AG04449 (cell line): Measurements from ENCODE around the gene BCKDHB.
A peak's percentile ranks its signal among the peaks of the same experiment; 100 is the strongest.
"Not testable (repeated sequence)": the region's sequence is repeated elsewhere in the genome, so short reads cannot be mapped to it uniquely, and the experiment has no call there.

Source experiments
- CTCF ChIA-PET: fragments of 350-600 bp; formaldehyde crosslinking; extraction: SDS; loops from one replicate; lab custom pipeline; 2021; ENCODE audit warnings: antibody characterized with exemption; lab: Yijun Ruan, JAX
- POLR2A ChIA-PET: fragments of 400-600, 350-600 bp; formaldehyde crosslinking; extraction: SDS; loops from one replicate; lab custom pipeline; 2020; ENCODE audit warnings: antibody characterized with exemption, inconsistent platforms; lab: Yijun Ruan, JAX
- DNase-seq: peaks from one replicate; pipeline ENCODE4 v3.0.0-alpha.2; 2010; ENCODE audit warnings: low read depth, low spot score
- H3K4me3 ChIP-seq: 2 replicates; pipeline ENCODE4 v1.5.1; 2011; ENCODE audit warnings: low read depth, mild to moderate bottlenecking, control low read depth, low read length
- TF ChIP-seq, protein P1 (sequence below): IDR thresholded peaks from one replicate; pipeline ENCODE4 v1.5.1; 2011; ENCODE audit warnings: mild to moderate bottlenecking, moderate library complexity, low read length, control low read depth, inconsistent platforms; ENCODE audit not compliant: insufficient read depth; ENCODE audit errors: missing control alignments

The BCKDHB gene

DNA sequence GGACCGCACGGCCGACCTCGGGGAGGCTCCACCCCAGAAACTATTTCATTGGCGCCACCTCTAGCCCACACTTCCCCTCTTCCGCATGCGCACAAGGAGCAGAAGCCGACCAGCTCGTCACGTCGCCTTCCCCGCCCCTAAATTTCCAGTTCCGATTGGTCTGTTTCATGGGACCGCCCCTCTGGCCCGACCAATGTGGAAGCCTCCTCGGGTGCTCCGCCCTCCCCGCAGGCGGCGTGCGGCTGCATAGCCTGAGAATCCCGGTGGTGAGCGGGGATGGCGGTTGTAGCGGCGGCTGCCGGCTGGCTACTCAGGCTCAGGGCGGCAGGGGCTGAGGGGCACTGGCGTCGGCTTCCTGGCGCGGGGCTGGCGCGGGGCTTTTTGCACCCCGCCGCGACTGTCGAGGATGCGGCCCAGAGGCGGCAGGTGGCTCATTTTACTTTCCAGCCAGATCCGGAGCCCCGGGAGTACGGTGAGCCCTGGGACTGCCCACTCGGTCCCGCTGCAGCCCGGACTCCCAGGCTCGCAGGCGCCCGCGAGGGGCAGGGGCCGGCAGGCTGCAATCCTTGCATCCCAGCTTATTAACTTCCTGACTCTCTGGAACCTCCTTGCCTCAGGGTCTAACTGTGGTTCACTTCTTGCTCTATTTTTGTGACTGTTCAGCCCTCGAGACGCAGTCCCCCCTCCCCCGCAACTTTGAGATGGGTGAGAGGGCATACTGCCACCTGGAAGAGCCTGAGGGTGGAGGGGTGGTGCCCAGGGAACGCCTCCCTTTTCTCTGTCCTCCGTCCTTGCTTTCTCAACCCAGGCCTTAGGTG is at the start of gene BCKDHB:
Gene BCKDHB (plus strand): TSS at position 254 of the 818 bp plus-strand sequence. CDS start 23 bp downstream, at position 277.
- TF ChIP-seq, protein P1, sequence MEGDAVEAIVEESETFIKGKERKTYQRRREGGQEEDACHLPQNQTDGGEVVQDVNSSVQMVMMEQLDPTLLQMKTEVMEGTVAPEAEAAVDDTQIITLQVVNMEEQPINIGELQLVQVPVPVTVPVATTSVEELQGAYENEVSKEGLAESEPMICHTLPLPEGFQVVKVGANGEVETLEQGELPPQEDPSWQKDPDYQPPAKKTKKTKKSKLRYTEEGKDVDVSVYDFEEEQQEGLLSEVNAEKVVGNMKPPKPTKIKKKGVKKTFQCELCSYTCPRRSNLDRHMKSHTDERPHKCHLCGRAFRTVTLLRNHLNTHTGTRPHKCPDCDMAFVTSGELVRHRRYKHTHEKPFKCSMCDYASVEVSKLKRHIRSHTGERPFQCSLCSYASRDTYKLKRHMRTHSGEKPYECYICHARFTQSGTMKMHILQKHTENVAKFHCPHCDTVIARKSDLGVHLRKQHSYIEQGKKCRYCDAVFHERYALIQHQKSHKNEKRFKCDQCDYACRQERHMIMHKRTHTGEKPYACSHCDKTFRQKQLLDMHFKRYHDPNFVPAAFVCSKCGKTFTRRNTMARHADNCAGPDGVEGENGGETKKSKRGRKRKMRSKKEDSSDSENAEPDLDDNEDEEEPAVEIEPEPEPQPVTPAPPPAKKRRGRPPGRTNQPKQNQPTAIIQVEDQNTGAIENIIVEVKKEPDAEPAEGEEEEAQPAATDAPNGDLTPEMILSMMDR = no peak
- peak; percentile 84 for DNase-seq
- POLR2A ChIA-PET = interaction anchor here (0.6 to 1.5 kb wide), 3 partner anchors 22 to 532 kb away, joined by 3 to 4 read pairs (median 3); no protein-coding TSS in a partner anchor
- CTCF ChIA-PET = interaction anchor here (1.0 kb wide), 1 partner anchor 8 kb away, joined by 3 read pairs; no protein-coding TSS in a partner anchor
- H3K4me3 ChIP-seq = peak within 1 kb of the TSS; percentile 74

DNA sequence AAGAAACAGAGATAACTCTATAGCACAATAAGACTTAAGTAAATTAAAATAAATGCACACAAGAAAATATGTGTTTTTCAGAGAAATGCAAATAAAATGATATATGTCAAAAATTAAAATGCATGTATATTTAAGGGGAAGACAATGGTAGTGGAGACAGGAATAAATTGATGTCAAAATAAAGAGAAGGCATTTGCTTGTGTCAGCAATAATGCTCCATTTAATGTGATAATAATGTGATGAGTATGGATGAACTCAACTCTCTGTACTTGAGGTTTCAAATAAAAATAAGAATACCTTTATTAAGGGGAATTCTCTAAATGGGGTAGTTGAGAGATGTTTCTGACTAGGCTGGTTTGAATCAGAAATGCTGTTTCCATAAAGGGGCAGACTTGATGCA is 45.7 kb upstream of the BCKDHB start:
- DNase-seq = no peak
- H3K4me3 ChIP-seq = no peak overlapping the region
- POLR2A ChIA-PET = no interaction called here
- TF ChIP-seq, protein P1 = no peak
- CTCF ChIA-PET = no interaction called here

DNA sequence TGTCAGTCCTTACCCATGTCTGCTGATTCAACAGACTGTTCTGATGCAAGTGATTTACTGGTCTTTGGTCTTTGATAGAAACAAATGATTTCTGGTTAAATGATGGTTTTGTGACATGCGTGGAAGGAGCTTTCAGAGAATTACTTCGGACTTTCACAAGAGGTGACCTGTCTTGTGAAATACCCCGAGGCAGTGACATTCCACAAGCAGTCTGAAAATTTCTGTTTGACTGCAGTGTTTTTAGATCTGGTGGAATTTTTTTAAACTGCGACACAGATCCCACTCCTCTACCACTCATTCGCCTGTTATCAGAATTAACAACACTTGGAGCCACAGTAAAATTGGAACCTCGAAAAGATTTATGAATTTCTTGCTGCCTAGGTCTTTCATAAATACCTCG is 38.3 kb upstream of the BCKDHB start:
- POLR2A ChIA-PET = not testable (repeated sequence)

DNA sequence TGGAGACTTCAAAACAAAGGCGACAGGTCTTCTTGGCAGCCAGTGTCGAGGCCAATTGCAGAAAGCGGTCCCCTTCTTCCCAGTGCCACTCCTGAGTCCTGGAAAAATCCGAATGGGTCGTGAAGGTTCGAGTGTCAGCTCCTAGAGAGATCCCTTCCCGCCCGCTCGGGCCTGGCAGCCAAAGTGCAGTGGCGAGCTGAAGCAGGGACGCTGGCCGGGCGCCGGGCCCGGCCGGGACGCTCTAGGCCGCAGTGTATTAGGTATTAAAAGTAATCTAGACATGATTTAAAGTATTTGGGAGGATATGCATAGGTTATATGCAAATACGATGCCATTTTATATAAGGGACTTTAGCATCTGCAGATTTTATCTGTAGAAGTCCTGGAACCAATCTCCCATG is 36.0 kb upstream of the BCKDHB start:
- POLR2A ChIA-PET, CTCF ChIA-PET, H3K4me3 ChIP-seq, DNase-seq: not testable (repeated sequence)

More for the DNA sequence above, 38.3 kb upstream of the BCKDHB start:
- DNase-seq, H3K4me3 ChIP-seq, CTCF ChIA-PET: not testable (repeated sequence)

DNA sequence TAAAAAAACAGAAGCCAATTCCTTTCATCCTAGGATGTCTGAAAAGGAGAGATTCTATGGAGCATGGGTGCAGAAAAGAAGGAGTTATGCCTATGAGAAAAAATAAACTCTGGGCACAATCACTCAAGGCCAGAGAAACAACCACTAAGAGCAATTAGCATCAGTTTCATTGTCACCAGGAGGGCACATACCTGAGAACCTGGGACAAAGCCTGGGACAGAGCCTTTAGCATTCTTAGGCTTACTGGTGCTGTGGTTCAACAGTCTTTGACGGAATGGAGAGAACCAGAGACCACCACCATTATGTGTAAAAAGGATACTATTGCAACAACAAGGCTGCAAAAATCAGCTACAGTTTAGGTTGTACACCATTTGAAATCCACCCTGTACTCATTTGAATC is 29.4 kb upstream of the BCKDHB start:
- ChIA-PET CTCF (interaction anchor here (1.3 to 1.4 kb wide), 2 partner anchors 127 to 207 kb away, joined by 3 read pairs; no protein-coding TSS in a partner anchor), POLR2A (no interaction called here)
- TF ChIP-seq, protein P1 = no peak
- no peak for DNase-seq
- H3K4me3 ChIP-seq = no peak overlapping the region

DNA sequence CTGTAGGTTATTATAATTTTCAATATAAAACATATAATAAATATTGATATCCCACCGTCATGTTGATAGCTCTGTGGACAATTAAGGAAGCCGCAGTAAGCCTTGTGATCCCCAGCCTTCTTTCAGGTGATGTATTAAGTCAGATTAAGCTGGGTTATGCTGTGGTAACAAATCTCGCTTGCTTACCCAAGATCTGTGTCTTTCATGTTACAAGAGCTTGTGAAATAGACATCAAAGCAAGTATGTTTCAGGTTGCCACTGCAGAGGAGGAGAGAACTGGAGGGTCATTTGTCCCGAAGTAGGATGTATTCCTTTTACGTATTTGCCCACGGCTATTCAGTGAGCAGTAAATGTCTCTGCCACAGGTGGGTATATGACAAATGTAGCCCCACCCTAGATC is 17.8 kb upstream of the BCKDHB start:
- H3K4me3 ChIP-seq = no peak overlapping the region
- DNase-seq = no peak
- TF ChIP-seq, protein P1 = no peak
- CTCF ChIA-PET = interaction anchor here (1.8 kb wide), 1 partner anchor 9 kb away, joined by 4 read pairs; no protein-coding TSS in a partner anchor
- POLR2A ChIA-PET = no interaction called here

DNA sequence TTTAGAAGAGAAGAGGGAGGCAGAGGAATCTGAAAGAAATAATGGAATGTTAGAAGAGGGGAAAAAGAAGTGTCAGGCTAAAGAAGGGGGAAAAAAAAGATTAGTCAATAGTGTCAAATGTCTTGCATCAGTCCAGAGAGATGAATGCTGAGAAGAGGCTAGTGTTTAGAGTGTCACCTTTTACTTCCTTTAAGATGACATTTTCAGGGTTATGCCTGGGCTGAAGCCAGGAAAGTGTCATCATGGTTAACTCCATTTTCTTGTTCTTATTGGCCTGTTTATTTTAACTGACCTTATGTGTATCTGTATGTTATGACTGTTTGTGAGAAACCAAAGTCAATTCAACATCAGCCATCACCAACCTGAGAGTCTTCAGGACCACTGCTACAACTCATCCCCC is 15.0 kb upstream of the BCKDHB start:
- ChIA-PET POLR2A (no interaction called here), CTCF (interaction anchor here (2.7 to 6.3 kb wide), 3 partner anchors 12 to 146 kb away, joined by 13 to 79 read pairs (median 30); partner anchors contain the start of gene ELOVL4)
- no peak for DNase-seq
- H3K4me3 ChIP-seq = no peak overlapping the region
- TF ChIP-seq, protein P1 = no peak
